SK-N-SH (cell line): ENCODE data around the gene ZNF462. TPM values are rescaled to one million over a fixed set of nuclear protein-coding genes. Genes with fewer than 3 reads are reported as not detected.

Source experiments
- CTCF ChIA-PET: fragments of 300-600, 350-600 bp; formaldehyde crosslinking; extraction: SDS; loops from one replicate; lab custom pipeline; 2021; lab: Yijun Ruan, JAX
- POLR2A ChIA-PET: fragments of 350-600 bp; sonication (Branson Sonifier 250); formaldehyde crosslinking; extraction: SDS; loops from one replicate; lab custom pipeline; 2020; ENCODE audit warnings: antibody characterized with exemption, inconsistent platforms; lab: Yijun Ruan, JAX
- DNase-seq: peaks from one replicate; pipeline ENCODE4 v3.0.0; 2012
- H2AFZ ChIP-seq: fragments of 200-600 bp; sonication (generic); 2 replicates; pipeline ENCODE4 v1.8.1; 2016; ENCODE audit warnings: antibody characterized with exemption, mild to moderate bottlenecking, low read depth
- H3F3A ChIP-seq: fragments of 200-600 bp; sonication (generic); replicated peaks from 2 replicates; pipeline ENCODE3; 2016; ENCODE audit warnings: antibody characterized with exemption, mild to moderate bottlenecking; ENCODE audit not compliant: insufficient read depth
- H3K27ac ChIP-seq, 2 experiments: fragments of 200-500 bp in 1 of 2; fragments of 200-600 bp in 1 of 2; sonication (Bioruptor generic) in 1 of 2; sonication (generic), shearing (Covaris generic) in 1 of 2; 2 replicates each; pipeline versions ENCODE4 v1.5.1 to v1.6.1; 2014 to 2016; ENCODE audit warnings: low read depth in 2 of 2, inconsistent platforms in 1 of 2, low read length in 1 of 2, mild to moderate bottlenecking in 1 of 2, mixed read lengths in 1 of 2
- H3K27me3 ChIP-seq: fragments of 200-600 bp; sonication (generic), shearing (Covaris generic); 2 replicates; pipeline ENCODE4 v1.6.1; 2016; ENCODE audit warnings: mixed run types; ENCODE audit not compliant: insufficient read depth
- H3K36me3 ChIP-seq, 2 experiments: fragments of 200-500 bp in 1 of 2; fragments of 200-600 bp in 1 of 2; sonication (Bioruptor generic) in 1 of 2; sonication (generic) in 1 of 2; replicated peaks in 1 of 2; 2 replicates each; pipeline versions ENCODE3 to v1.5.1; 2014 to 2016; ENCODE audit warnings: low read length in 1 of 2, mild to moderate bottlenecking in 1 of 2; ENCODE audit not compliant: insufficient read depth in 2 of 2, control insufficient read depth in 1 of 2
- H3K4me1 ChIP-seq, 2 experiments: fragments of 200-500 bp in 1 of 2; fragments of 200-600 bp in 1 of 2; sonication (Bioruptor generic) in 1 of 2; sonication (generic), shearing (Covaris generic) in 1 of 2; 2 replicates each; pipeline versions ENCODE4 v1.5.1 to v1.6.1; 2014 to 2016; ENCODE audit warnings: low read depth in 1 of 2, low read length in 1 of 2, mixed run types in 1 of 2; ENCODE audit not compliant: insufficient read depth in 2 of 2, control insufficient read depth in 1 of 2
- H3K4me2 ChIP-seq: fragments of 200-600 bp; sonication (generic), shearing (Covaris generic); 2 replicates; pipeline ENCODE4 v1.6.1; 2017; ENCODE audit warnings: mixed run types
- H3K4me3 ChIP-seq, 2 experiments: fragments of 200-500 bp in 1 of 2; fragments of 200-600 bp in 1 of 2; sonication (Bioruptor generic) in 1 of 2; sonication (generic), shearing (Covaris generic) in 1 of 2; 2 replicates each; pipeline versions ENCODE4 v1.5.1 to v1.8.1; 2014 to 2016; ENCODE audit warnings: low read depth in 2 of 2, inconsistent platforms in 1 of 2, low read length in 1 of 2, mild to moderate bottlenecking in 1 of 2, mixed read lengths in 1 of 2, moderate library complexity in 1 of 2
- H3K79me2 ChIP-seq: fragments of 200-600 bp; sonication (generic); 2 replicates; pipeline ENCODE4 v1.8.1; 2017; ENCODE audit warnings: mild to moderate bottlenecking; ENCODE audit not compliant: insufficient read depth
- H3K9ac ChIP-seq: fragments of 200-600 bp; sonication (generic); 2 replicates; pipeline ENCODE4 v1.6.1; 2017; ENCODE audit warnings: mixed run types
- H3K9me2 ChIP-seq: fragments of 200-600 bp; sonication (generic); 2 replicates; pipeline ENCODE4 v1.6.1; 2017; ENCODE audit warnings: mixed run types
- H3K9me3 ChIP-seq: fragments of 200-600 bp; sonication (generic); 2 replicates; pipeline ENCODE4 v1.6.1; 2017; ENCODE audit warnings: mixed run types, mild to moderate bottlenecking, moderate library complexity
- H4K20me1 ChIP-seq: fragments of 200-600 bp; sonication (generic); 2 replicates; pipeline ENCODE4 v1.6.1; 2017; ENCODE audit warnings: mild to moderate bottlenecking, mixed run types; ENCODE audit not compliant: insufficient read depth
- EP300 ChIP-seq, 2 experiments: IDR thresholded peaks; 2 replicates each; pipeline versions ENCODE4 v1.4.0 to v1.6.1; 2012; ENCODE audit warnings: borderline replicate concordance in 1 of 2, low read depth in 1 of 2, low read length in 1 of 2
- FOXM1 ChIP-seq: IDR thresholded peaks from 2 replicates; pipeline ENCODE4 v1.4.0; 2012; ENCODE audit warnings: low read depth, mild to moderate bottlenecking
- GABPA ChIP-seq: IDR thresholded peaks from 2 replicates; pipeline ENCODE4 v1.4.0; 2012; ENCODE audit warnings: low read depth, mild to moderate bottlenecking
- JUND ChIP-seq: IDR thresholded peaks from 2 replicates; pipeline ENCODE4 v1.4.0; 2012
- MEF2A ChIP-seq: IDR thresholded peaks from 2 replicates; pipeline ENCODE4 v1.4.0; 2012; ENCODE audit warnings: low read depth, borderline replicate concordance
- MXI1 ChIP-seq: IDR thresholded peaks from 2 replicates; pipeline ENCODE4 v1.6.1; 2012; ENCODE audit warnings: mild to moderate bottlenecking, low read depth, low read length, improper control_type of control experiment
- POLR2AphosphoS5 ChIP-seq: IDR thresholded peaks from 2 replicates; pipeline ENCODE4 v1.6.1; 2012; ENCODE audit warnings: low read depth, low read length
- RAD21 ChIP-seq: IDR thresholded peaks from 2 replicates; pipeline ENCODE4 v1.6.1; 2012; ENCODE audit warnings: mild to moderate bottlenecking, low read length
- TEAD4 ChIP-seq: IDR thresholded peaks from 2 replicates; pipeline ENCODE4 v1.4.0; 2012; ENCODE audit warnings: mild to moderate bottlenecking, borderline replicate concordance; ENCODE audit not compliant: insufficient read depth
- WGBS: methylation state at CpG from one replicate; pipeline ENCODE4 v1.1.6; 2017; ENCODE audit warnings: low lambda C conversion rate; 5-methylcytosine and 5-hydroxymethylcytosine counted together
- polyA plus RNA-seq, 3 experiments: library from polyadenylated mRNA; depleted of rRNA; stranded (reverse); fragments of >200 nt; gene quantifications; 2 replicates each; pipeline ENCODE4 v1.2.3, GENCODE V29; 2012
- TF ChIP-seq, protein P1 (sequence below): IDR thresholded peaks from 2 replicates; pipeline ENCODE4 v1.4.0; 2012; ENCODE audit warnings: low read depth
- TF ChIP-seq, protein P2 (sequence below): IDR thresholded peaks from 2 replicates; pipeline ENCODE4; 2012

The ZNF462 gene
- polyA plus RNA-seq, 1 of the 3 experiments (the other 2 are of a cell fraction) = 5.2 TPM

DNA sequence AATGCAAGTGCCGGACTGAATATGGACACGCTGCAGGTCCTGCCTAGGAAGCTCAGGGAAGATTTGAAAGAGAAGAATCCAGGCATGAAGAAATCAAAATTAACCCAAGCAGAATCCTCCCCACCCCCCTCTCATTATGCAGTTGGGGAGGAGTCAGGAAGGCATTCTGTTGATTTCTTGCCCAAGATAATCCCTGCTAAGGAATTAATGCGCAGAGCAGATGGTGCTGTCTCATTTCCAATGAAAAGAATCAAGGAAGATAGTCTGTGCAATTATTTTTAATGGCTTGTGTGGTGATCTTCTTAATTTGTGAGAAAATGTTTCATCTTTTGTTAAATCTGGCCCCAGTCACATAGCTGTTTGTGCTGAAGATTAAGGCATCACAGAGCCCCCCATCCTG, 145.0 kb downstream of the ZNF462 start (continued):
- TF ChIP-seq EP300 (IDR thresholded peaks at IDR 0.05; ENCODE audit: borderline replicate concordance in 1 of 2, low read depth in 1 of 2, low read length in 1 of 2) (no peak), TEAD4 (no peak)

DNA sequence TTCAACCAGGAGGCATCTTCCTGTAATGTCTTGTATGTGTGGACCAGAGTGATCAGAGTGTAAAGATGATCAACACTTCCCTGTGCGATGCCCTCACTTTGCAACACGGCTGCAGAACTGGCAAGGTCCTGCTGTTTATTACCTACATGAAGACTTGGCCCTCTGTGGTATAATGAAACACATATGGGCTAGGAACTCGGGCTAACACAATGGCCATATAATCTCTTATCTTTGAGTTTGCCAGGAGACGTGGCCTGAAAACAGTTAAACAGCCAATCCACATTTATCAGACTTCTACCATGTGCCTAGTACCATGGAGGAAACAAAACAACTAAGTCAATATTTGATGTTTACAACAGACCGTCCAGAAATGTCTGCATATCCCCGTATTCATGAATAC, 145.5 kb downstream of the ZNF462 start:
- TF ChIP-seq MXI1 = 0 out of 2 replicates have a peak, but pooled peaks have one; percentile 7
- no peak for TF ChIP-seq JUND
- Histone ChIP-seq H3K36me3 (peaks cover 29 to 58% of the 10 kb centered on the region in 2 experiments), H3K9ac (no peak overlapping the region), H3K27me3 (no peaks in the 10 kb centered on the region), H2AFZ (no peak overlapping the region), H3K79me2 (no peaks in the 10 kb centered on the region), H3K4me2 (no peak overlapping the region), H3K9me3 (no peaks in the 10 kb centered on the region), H3K27ac (peak overlapping the region in 1 of 2 experiments; percentile 51; a peak in 2 of 4 replicates), H3K9me2 (peaks cover 2% of the 10 kb centered on the region; the same call in 1 of the 2 replicates), H3F3A (no peaks in the 10 kb centered on the region), H4K20me1 (no peaks in the 10 kb centered on the region), H3K4me3 (no peak overlapping the region), H3K4me1 (peaks cover 0 to 11% of the 10 kb centered on the region in 2 experiments; a peak in 1 of 4 replicates)
- 74% methylated on average over 4 of the region's 6 CpGs for WGBS
- DNase-seq = no peak
- POLR2A ChIA-PET = no interaction called here
- CTCF ChIA-PET = no interaction called here

DNA sequence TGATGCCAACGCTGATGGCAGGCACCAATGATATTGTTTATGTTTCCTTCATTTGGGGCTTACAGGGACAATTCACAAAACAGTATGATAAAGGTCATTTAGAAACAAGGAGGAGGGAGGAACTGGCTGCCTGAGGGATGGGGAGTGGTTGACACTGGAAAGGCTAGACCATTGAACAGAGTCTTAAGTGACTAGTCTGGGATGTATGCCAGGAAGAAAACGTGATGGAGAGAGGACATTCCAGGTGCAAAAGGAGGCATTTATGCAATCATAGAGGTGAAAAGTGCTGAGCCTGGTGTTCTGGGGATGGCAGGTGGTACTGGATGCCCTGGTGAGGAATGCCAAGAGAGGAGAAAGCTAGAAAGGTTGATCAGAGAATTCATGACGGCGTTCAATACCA, 153.4 kb downstream of the ZNF462 start:
- ChIA-PET CTCF (interaction anchor here (1.2 kb wide), 1 partner anchor 11 kb away, joined by 4 read pairs; no protein-coding TSS in a partner anchor), POLR2A (no interaction called here)
- 57% methylated on average over 4 of the region's 4 CpGs for WGBS
- no peak for DNase-seq
- TF ChIP-seq MEF2A (no peak), GABPA (no peak), JUND (no peak), FOXM1 (no peak), POLR2AphosphoS5 (no peak), RAD21 (no peak), EP300 (IDR thresholded peaks at IDR 0.05; ENCODE audit: borderline replicate concordance in 1 of 2, low read depth in 1 of 2, low read length in 1 of 2) (no peak)
- TF ChIP-seq, protein P1, sequence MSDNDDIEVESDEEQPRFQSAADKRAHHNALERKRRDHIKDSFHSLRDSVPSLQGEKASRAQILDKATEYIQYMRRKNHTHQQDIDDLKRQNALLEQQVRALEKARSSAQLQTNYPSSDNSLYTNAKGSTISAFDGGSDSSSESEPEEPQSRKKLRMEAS = no peak
- TF ChIP-seq, protein P2, sequence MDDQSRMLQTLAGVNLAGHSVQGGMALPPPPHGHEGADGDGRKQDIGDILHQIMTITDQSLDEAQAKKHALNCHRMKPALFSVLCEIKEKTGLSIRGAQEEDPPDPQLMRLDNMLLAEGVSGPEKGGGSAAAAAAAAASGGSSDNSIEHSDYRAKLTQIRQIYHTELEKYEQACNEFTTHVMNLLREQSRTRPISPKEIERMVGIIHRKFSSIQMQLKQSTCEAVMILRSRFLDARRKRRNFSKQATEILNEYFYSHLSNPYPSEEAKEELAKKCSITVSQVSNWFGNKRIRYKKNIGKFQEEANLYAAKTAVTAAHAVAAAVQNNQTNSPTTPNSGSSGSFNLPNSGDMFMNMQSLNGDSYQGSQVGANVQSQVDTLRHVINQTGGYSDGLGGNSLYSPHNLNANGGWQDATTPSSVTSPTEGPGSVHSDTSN = no peak
- H3K4me3 ChIP-seq = no peak overlapping the region
- peaks cover 18 to 21% of the 10 kb centered on the region in 2 experiments for H3K36me3 ChIP-seq
- no peaks in the 10 kb centered on the region for H3K79me2 ChIP-seq
- H3K4me1 ChIP-seq = no peaks in the 10 kb centered on the region
- H3K9me3 ChIP-seq = no peaks in the 10 kb centered on the region
- no peak overlapping the region for H2AFZ ChIP-seq
- H3K27ac ChIP-seq = no peak overlapping the region
- no peaks in the 10 kb centered on the region for H4K20me1 ChIP-seq
- H3F3A ChIP-seq = no peaks in the 10 kb centered on the region
- no peak overlapping the region for H3K4me2 ChIP-seq
- H3K9me2 ChIP-seq = no peaks in the 10 kb centered on the region
- no peaks in the 10 kb centered on the region for H3K27me3 ChIP-seq
- no peak overlapping the region for H3K9ac ChIP-seq
